H1 (cell line): ENCODE measurements around the gene GCSH. TPM values are rescaled to one million over a fixed set of nuclear protein-coding genes. Genes with fewer than 3 reads are reported as not detected.

ENCODE experiments used
- CBX5 ChIP-seq: fragments of 300-800, 300-1000 bp; sonication (generic); IDR thresholded peaks from 2 replicates; pipeline ENCODE4 v1.7.1; 2016; ENCODE audit warnings: antibody characterized with exemption, low read length, low read depth
- CHD1 ChIP-seq: IDR thresholded peaks from 2 replicates; pipeline ENCODE4 v1.6.1; 2012; ENCODE audit warnings: low read depth, low read length, improper control_type of control experiment
- CREB1 ChIP-seq: IDR thresholded peaks from 2 replicates; pipeline ENCODE4 v1.6.1; 2012; ENCODE audit warnings: inconsistent platforms
- EGR1 ChIP-seq: IDR thresholded peaks from 2 replicates; pipeline ENCODE4 v1.6.1; 2011; ENCODE audit warnings: low read depth, low read length, borderline replicate concordance
- NANOG ChIP-seq: IDR thresholded peaks from 2 replicates; pipeline ENCODE4 v1.6.1; 2011; ENCODE audit warnings: low read length, low read depth, mild to moderate bottlenecking, inconsistent platforms; ENCODE audit not compliant: insufficient read depth, poor library complexity, severe bottlenecking
- NRF1 ChIP-seq: IDR thresholded peaks from 2 replicates; pipeline ENCODE4 v1.6.1; 2011; ENCODE audit warnings: mild to moderate bottlenecking, low read depth, low read length, improper control_type of control experiment
- RAD21 ChIP-seq, 2 experiments: IDR thresholded peaks in 1 of 2; conservative IDR thresholded peaks in 1 of 2; 2 replicates each; pipeline ENCODE4 v1.6.1; 2011; ENCODE audit warnings: low read depth in 2 of 2, low read length in 2 of 2, improper control_type of control experiment in 1 of 2, inconsistent platforms in 1 of 2, mild to moderate bottlenecking in 1 of 2, moderate library complexity in 1 of 2
- RXRA ChIP-seq: IDR thresholded peaks from 2 replicates; pipeline ENCODE4 v1.6.1; 2011; ENCODE audit warnings: low read depth, mild to moderate bottlenecking, low read length, moderate library complexity; ENCODE audit not compliant: insufficient read depth
- SIRT6 ChIP-seq: IDR thresholded peaks from one replicate; pipeline ENCODE4 v1.7.1; 2012; ENCODE audit warnings: low read length, inconsistent platforms
- SIX5 ChIP-seq: IDR thresholded peaks from 2 replicates; pipeline ENCODE4 v1.6.1; 2011; ENCODE audit warnings: mild to moderate bottlenecking, low read depth, low read length
- SP1 ChIP-seq: IDR thresholded peaks from 2 replicates; pipeline ENCODE4 v1.6.1; 2011; ENCODE audit warnings: low read depth, low read length
- SP2 ChIP-seq: IDR thresholded peaks from 2 replicates; pipeline ENCODE4 v1.6.1; 2012; ENCODE audit warnings: mild to moderate bottlenecking, low read length, inconsistent platforms
- TBP ChIP-seq: IDR thresholded peaks from 2 replicates; pipeline ENCODE4 v1.6.1; 2011; ENCODE audit warnings: low read depth, low read length, improper control_type of control experiment
- polyA plus RNA-seq, 7 experiments: library from polyadenylated mRNA; depleted of rRNA in 3 of 7; stranded (reverse) in 5 of 7; unstranded in 2 of 7; fragments of >200 nt in 5 of 7; fragments of 200-250 nt in 2 of 7; gene quantifications; 1 replicate in 5 of 7; 2 replicates in 1 of 7; 4 replicates in 1 of 7; pipeline versions ENCODE4 v1.2.1 to v1.2.3, GENCODE V29; 2011 to 2013; ENCODE audit warnings: missing spikeins in 2 of 7, mixed read lengths in 2 of 7
- total RNA-seq: library from RNA; stranded (reverse); fragmentation: NEBNext Ultra II Directional; extraction: Animal tissue kit (Norgen Biotek cat#: 25700); gene quantifications from 2 replicates; pipeline ENCODE4 v1.2.1, GENCODE V29; 2021
- TF ChIP-seq, protein P1 (sequence below): fragments of 300-600 bp; sonication (generic); IDR thresholded peaks from 2 replicates; pipeline ENCODE4 v1.7.1; 2012; ENCODE audit warnings: low read length, moderate library complexity, mild to moderate bottlenecking, inconsistent platforms; ENCODE audit not compliant: insufficient replicate concordance

The GCSH gene
- total and polyA plus RNA-seq, 2 of the 8 experiments (the other 6 are each of a cell fraction or from before 2014, with no cell fraction given) = 28.2 to 108 TPM

DNA sequence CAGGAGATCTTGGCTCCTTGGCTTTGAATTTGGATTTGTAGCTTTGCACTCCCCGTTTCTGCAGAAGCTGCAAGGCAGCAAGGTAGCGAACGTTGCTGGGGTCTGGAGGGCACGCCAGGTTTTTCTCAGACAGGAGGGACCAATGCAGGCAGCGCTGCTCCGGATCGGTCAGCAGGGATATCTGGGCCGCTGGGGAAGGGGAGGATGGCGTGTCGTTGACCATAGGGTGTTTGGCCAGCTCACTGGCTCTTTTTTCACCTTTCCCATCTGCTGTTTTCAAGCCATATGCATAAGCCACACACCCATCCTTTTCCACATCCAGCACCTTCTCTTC lies 34.9 kb downstream of the GCSH start (continued):
- TF ChIP-seq, protein P1, sequence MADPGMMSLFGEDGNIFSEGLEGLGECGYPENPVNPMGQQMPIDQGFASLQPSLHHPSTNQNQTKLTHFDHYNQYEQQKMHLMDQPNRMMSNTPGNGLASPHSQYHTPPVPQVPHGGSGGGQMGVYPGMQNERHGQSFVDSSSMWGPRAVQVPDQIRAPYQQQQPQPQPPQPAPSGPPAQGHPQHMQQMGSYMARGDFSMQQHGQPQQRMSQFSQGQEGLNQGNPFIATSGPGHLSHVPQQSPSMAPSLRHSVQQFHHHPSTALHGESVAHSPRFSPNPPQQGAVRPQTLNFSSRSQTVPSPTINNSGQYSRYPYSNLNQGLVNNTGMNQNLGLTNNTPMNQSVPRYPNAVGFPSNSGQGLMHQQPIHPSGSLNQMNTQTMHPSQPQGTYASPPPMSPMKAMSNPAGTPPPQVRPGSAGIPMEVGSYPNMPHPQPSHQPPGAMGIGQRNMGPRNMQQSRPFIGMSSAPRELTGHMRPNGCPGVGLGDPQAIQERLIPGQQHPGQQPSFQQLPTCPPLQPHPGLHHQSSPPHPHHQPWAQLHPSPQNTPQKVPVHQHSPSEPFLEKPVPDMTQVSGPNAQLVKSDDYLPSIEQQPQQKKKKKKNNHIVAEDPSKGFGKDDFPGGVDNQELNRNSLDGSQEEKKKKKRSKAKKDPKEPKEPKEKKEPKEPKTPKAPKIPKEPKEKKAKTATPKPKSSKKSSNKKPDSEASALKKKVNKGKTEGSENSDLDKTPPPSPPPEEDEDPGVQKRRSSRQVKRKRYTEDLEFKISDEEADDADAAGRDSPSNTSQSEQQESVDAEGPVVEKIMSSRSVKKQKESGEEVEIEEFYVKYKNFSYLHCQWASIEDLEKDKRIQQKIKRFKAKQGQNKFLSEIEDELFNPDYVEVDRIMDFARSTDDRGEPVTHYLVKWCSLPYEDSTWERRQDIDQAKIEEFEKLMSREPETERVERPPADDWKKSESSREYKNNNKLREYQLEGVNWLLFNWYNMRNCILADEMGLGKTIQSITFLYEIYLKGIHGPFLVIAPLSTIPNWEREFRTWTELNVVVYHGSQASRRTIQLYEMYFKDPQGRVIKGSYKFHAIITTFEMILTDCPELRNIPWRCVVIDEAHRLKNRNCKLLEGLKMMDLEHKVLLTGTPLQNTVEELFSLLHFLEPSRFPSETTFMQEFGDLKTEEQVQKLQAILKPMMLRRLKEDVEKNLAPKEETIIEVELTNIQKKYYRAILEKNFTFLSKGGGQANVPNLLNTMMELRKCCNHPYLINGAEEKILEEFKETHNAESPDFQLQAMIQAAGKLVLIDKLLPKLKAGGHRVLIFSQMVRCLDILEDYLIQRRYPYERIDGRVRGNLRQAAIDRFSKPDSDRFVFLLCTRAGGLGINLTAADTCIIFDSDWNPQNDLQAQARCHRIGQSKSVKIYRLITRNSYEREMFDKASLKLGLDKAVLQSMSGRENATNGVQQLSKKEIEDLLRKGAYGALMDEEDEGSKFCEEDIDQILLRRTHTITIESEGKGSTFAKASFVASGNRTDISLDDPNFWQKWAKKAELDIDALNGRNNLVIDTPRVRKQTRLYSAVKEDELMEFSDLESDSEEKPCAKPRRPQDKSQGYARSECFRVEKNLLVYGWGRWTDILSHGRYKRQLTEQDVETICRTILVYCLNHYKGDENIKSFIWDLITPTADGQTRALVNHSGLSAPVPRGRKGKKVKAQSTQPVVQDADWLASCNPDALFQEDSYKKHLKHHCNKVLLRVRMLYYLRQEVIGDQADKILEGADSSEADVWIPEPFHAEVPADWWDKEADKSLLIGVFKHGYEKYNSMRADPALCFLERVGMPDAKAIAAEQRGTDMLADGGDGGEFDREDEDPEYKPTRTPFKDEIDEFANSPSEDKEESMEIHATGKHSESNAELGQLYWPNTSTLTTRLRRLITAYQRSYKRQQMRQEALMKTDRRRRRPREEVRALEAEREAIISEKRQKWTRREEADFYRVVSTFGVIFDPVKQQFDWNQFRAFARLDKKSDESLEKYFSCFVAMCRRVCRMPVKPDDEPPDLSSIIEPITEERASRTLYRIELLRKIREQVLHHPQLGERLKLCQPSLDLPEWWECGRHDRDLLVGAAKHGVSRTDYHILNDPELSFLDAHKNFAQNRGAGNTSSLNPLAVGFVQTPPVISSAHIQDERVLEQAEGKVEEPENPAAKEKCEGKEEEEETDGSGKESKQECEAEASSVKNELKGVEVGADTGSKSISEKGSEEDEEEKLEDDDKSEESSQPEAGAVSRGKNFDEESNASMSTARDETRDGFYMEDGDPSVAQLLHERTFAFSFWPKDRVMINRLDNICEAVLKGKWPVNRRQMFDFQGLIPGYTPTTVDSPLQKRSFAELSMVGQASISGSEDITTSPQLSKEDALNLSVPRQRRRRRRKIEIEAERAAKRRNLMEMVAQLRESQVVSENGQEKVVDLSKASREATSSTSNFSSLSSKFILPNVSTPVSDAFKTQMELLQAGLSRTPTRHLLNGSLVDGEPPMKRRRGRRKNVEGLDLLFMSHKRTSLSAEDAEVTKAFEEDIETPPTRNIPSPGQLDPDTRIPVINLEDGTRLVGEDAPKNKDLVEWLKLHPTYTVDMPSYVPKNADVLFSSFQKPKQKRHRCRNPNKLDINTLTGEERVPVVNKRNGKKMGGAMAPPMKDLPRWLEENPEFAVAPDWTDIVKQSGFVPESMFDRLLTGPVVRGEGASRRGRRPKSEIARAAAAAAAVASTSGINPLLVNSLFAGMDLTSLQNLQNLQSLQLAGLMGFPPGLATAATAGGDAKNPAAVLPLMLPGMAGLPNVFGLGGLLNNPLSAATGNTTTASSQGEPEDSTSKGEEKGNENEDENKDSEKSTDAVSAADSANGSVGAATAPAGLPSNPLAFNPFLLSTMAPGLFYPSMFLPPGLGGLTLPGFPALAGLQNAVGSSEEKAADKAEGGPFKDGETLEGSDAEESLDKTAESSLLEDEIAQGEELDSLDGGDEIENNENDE = no peak
- TF ChIP-seq NRF1 (no peak), RAD21 (IDR thresholded peaks at IDR 0.05 in 1 of 2, conservative IDR thresholded peaks at IDR 0.05 in 1 of 2; ENCODE audit: low read depth in 2 of 2, low read length in 2 of 2) (no peak), RXRA (no peak), SIX5 (no peak), CREB1 (no peak), EGR1 (no peak), TBP (no peak), CHD1 (no peak), SIRT6 (no peak), SP1 (no peak), SP2 (no peak), CBX5 (no peak), NANOG (no peak)
